BE2C (cell line): ENCODE data around the gene TMBIM1.

Experiments used
- DNase-seq: peaks from one replicate; pipeline ENCODE4 v3.0.0-alpha.2; 2020
- H3K27me3 ChIP-seq: fragments of 250-450 bp; sonication (Bioruptor Pico); 2 replicates; pipeline ENCODE4 v1.5.1; 2020; ENCODE audit warnings: mild to moderate bottlenecking
- H3K36me3 ChIP-seq: fragments of 250-450 bp; sonication (Bioruptor Pico); 2 replicates; pipeline ENCODE4 v1.5.1; 2020; ENCODE audit warnings: mild to moderate bottlenecking
- H3K4me1 ChIP-seq: fragments of 250-450 bp; sonication (Bioruptor Pico); 2 replicates; pipeline ENCODE4 v1.5.1; 2020
- H3K4me3 ChIP-seq: 2 replicates; pipeline ENCODE4 v1.5.1; 2011; ENCODE audit warnings: low read depth, low read length
- H3K9me3 ChIP-seq: fragments of 250-450 bp; sonication (Bioruptor Pico); 2 replicates; pipeline ENCODE4 v1.5.1; 2020
- CTCF ChIP-seq: IDR thresholded peaks from 2 replicates; pipeline ENCODE4 v1.5.1; 2012; ENCODE audit warnings: mild to moderate bottlenecking, low read depth, low read length

Gene TMBIM1

GRCh38 chr2:218256612-218257350, 35.5 kb downstream of the TMBIM1 start:
- Histone ChIP-seq H3K4me1 (peaks cover 31% of the 10 kb centered on the region), H3K4me3 (no peak overlapping the region), H3K27me3 (no peaks in the 10 kb centered on the region), H3K36me3 (peaks cover 43% of the 10 kb centered on the region), H3K9me3 (no peaks in the 10 kb centered on the region)
- DNase-seq: no peak
- TF ChIP-seq CTCF: no peak

DNA sequence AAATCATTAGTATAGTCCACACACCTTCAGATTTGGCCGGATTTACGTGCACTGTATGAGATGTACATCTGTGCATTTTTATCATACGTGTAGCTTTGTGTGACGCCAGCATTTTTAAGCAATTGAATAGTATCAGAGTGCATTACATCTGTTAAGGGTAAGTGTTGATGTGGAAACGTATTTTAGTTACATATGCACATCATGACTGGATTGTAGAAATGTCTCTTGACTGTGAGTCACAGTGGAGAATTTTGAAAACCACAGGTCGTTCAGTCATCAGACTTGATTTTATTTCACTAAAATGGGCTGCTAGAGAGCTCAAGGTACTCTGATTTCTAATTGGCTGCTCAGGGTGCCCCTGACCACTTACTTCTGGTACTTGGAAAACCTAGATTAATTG, 36.9 kb downstream of the TMBIM1 start:
- Histone ChIP-seq H3K4me3 (no peak overlapping the region), H3K27me3 (no peaks in the 10 kb centered on the region), H3K4me1 (peaks cover 19% of the 10 kb centered on the region), H3K36me3 (peaks cover 57% of the 10 kb centered on the region), H3K9me3 (no peaks in the 10 kb centered on the region)
- TF ChIP-seq CTCF: no peak
- DNase-seq: no peak

DNA sequence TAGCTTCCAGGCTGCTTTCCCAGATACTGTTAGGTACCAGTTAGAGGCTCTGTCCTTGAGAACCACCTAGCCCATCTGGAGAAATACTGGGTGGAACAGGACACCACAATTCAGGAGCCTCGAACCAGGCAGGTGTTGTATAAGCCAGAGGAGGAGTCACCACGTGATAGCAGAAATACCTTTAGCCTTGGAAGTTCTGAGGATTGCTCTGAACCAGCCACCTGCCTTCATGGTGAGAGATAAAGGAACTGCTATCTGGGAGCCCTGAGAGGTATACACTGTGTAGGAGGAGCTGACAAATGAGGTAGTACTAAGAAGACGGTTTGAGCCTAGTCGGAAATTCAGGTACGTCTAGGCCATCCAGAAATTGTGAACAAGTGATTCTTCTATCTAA, 39.1 kb downstream of the TMBIM1 start:
- no peak for DNase-seq
- H3K27me3 ChIP-seq: no peaks in the 10 kb centered on the region
- no peaks in the 10 kb centered on the region for H3K4me1 ChIP-seq
- H3K4me3 ChIP-seq: no peak overlapping the region
- H3K9me3 ChIP-seq: no peaks in the 10 kb centered on the region
- peaks cover 79% of the 10 kb centered on the region for H3K36me3 ChIP-seq
- TF ChIP-seq CTCF: no peak

GRCh38 chr2:218252509-218253231, 39.6 kb downstream of the TMBIM1 start:
- TF ChIP-seq CTCF: no peak
- Histone ChIP-seq H3K4me1 (no peaks in the 10 kb centered on the region), H3K27me3 (no peaks in the 10 kb centered on the region), H3K36me3 (peaks cover 84% of the 10 kb centered on the region), H3K9me3 (no peaks in the 10 kb centered on the region), H3K4me3 (no peak overlapping the region)
- DNase-seq: no peak

GRCh38 chr2:218249691-218250090, 42.6 kb downstream of the TMBIM1 start:
- H3K9me3 ChIP-seq: no peaks in the 10 kb centered on the region
- no peak for TF ChIP-seq CTCF
- no peaks in the 10 kb centered on the region for H3K27me3 ChIP-seq
- H3K36me3 ChIP-seq: peaks cover 97% of the 10 kb centered on the region
- H3K4me1 ChIP-seq: no peaks in the 10 kb centered on the region
- H3K4me3 ChIP-seq: no peak overlapping the region
- no peak for DNase-seq

DNA sequence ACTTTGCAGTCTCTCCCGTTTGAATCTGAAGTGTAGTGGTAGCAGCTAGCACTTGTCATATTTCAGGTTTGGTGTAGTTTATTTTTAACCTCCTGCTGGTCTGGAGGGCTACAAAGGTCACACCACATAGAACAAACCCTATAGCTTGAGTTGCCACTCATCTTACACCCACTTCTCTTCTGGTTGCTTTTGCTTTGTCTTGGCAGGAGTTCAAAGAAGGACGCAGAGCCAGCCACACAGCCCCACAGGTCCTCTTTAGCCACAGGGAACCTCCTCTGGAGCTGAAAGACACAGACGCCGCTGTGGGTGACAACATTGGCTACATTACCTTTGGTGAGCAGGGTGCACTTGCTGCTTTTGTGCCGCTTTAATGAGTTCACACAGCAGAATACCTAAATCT, 47.1 kb downstream of the TMBIM1 start:
- Histone ChIP-seq H3K27me3 (no peaks in the 10 kb centered on the region), H3K36me3 (peaks cover 87% of the 10 kb centered on the region), H3K9me3 (no peaks in the 10 kb centered on the region), H3K4me1 (no peaks in the 10 kb centered on the region), H3K4me3 (no peak overlapping the region)
- TF ChIP-seq CTCF: no peak
- DNase-seq: no peak
